Liver (tissue), 9 donors: ENCODE data around the gene GGTLC1. TPM values are rescaled to one million over a fixed set of nuclear protein-coding genes. Genes with fewer than 3 reads are reported as not detected.

Source experiments
- DNase-seq: peaks from one replicate; pipeline ENCODE4 v3.0.0-alpha.2; 2017; ENCODE audit warnings: low spot score
- H3K27ac ChIP-seq, 2 donors: one replicate each; pipeline ENCODE4 v1.7.0; 2013; ENCODE audit warnings: inconsistent platforms in 2 of 2, low read length in 2 of 2, control low read depth in 1 of 2, low read depth in 1 of 2, mild to moderate bottlenecking in 1 of 2
- H3K27me3 ChIP-seq, 4 donors: one replicate each; pipeline versions ENCODE4 v1.6.1 to v1.7.0; 2013; ENCODE audit warnings: low read length in 3 of 4, inconsistent platforms in 1 of 4, mild to moderate bottlenecking in 1 of 4, moderate library complexity in 1 of 4; ENCODE audit not compliant: control insufficient read depth in 4 of 4, insufficient read depth in 4 of 4
- H3K36me3 ChIP-seq, 4 donors: one replicate each; pipeline versions ENCODE4 v1.6.1 to v1.7.0; 2013; ENCODE audit warnings: low read length in 3 of 4, mild to moderate bottlenecking in 3 of 4, low read depth in 1 of 4, moderate library complexity in 1 of 4; ENCODE audit not compliant: control insufficient read depth in 4 of 4, insufficient read depth in 3 of 4
- H3K4me1 ChIP-seq, 4 donors: one replicate each; pipeline versions ENCODE4 v1.6.1 to v1.7.0; 2013; ENCODE audit warnings: low read length in 3 of 4, mild to moderate bottlenecking in 3 of 4, moderate library complexity in 1 of 4; ENCODE audit not compliant: control insufficient read depth in 4 of 4, insufficient read depth in 4 of 4
- H3K4me3 ChIP-seq, 3 donors: one replicate each; pipeline versions ENCODE4 v1.6.1 to v1.7.0; 2013; ENCODE audit warnings: low read length in 3 of 3, control low read depth in 1 of 3, low read depth in 1 of 3, mild to moderate bottlenecking in 1 of 3
- H3K9ac ChIP-seq, 2 donors: one replicate each; pipeline ENCODE4 v1.7.0; 2013; ENCODE audit warnings: low read length in 2 of 2, mild to moderate bottlenecking in 2 of 2, moderate library complexity in 2 of 2, control low read depth in 1 of 2, low read depth in 1 of 2
- H3K9me3 ChIP-seq, 4 donors: one replicate each; pipeline versions ENCODE4 v1.6.1 to v1.7.0; 2013; ENCODE audit warnings: low read length in 3 of 4; ENCODE audit not compliant: control insufficient read depth in 4 of 4
- ATF3 ChIP-seq: IDR thresholded peaks from 2 replicates; pipeline ENCODE4 v1.6.1; 2016; ENCODE audit warnings: antibody characterized with exemption
- CTCF ChIP-seq: fragments of 150-350 bp; IDR thresholded peaks from 2 replicates; pipeline ENCODE4 v1.5.1; 2017; ENCODE audit warnings: improper control_type of control experiment, low read depth, low read length; ENCODE audit not compliant: missing input control
- EGR1 ChIP-seq, 2 donors: IDR thresholded peaks; 2 replicates each; pipeline ENCODE4 v1.6.1; 2016 to 2018; ENCODE audit warnings: antibody characterized with exemption in 2 of 2, low read depth in 2 of 2
- FOXA1 ChIP-seq: IDR thresholded peaks from 2 replicates; pipeline ENCODE4 v1.6.1; 2016; ENCODE audit warnings: antibody characterized with exemption
- FOXA2 ChIP-seq: IDR thresholded peaks from 2 replicates; pipeline ENCODE4 v1.6.1; 2016; ENCODE audit warnings: antibody characterized with exemption
- GABPA ChIP-seq, 2 donors: IDR thresholded peaks in 1 of 2; conservative IDR thresholded peaks in 1 of 2; 2 replicates each; pipeline ENCODE4 v1.6.1; 2016; ENCODE audit warnings: antibody characterized with exemption in 2 of 2, mild to moderate bottlenecking in 1 of 2, moderate library complexity in 1 of 2
- HNF4A ChIP-seq, 2 donors: conservative IDR thresholded peaks; 2 replicates each; pipeline ENCODE4 v1.6.1; 2016; ENCODE audit warnings: antibody characterized with exemption in 2 of 2, mild to moderate bottlenecking in 2 of 2
- HNF4G ChIP-seq: IDR thresholded peaks from 2 replicates; pipeline ENCODE4 v1.6.1; 2016; ENCODE audit warnings: antibody characterized with exemption
- JUND ChIP-seq, 2 donors: IDR thresholded peaks; 2 replicates each; pipeline ENCODE4 v1.6.1; 2016; ENCODE audit warnings: antibody characterized with exemption in 2 of 2
- MAX ChIP-seq: IDR thresholded peaks from 2 replicates; pipeline ENCODE4 v1.6.1; 2016; ENCODE audit warnings: antibody characterized with exemption
- NR2F2 ChIP-seq: IDR thresholded peaks from 2 replicates; pipeline ENCODE4 v1.6.1; 2016; ENCODE audit warnings: antibody characterized with exemption
- RAD21 ChIP-seq, 2 donors: IDR thresholded peaks; 2 replicates each; pipeline ENCODE4 v1.6.1; 2016; ENCODE audit warnings: antibody characterized with exemption in 2 of 2, mild to moderate bottlenecking in 2 of 2
- REST ChIP-seq: IDR thresholded peaks from 2 replicates; pipeline ENCODE4 v1.6.1; 2016; ENCODE audit warnings: antibody characterized with exemption, mild to moderate bottlenecking
- RXRA ChIP-seq, 2 donors: IDR thresholded peaks; 2 replicates each; pipeline ENCODE4 v1.6.1; 2017 to 2018; ENCODE audit warnings: antibody characterized with exemption in 2 of 2, mild to moderate bottlenecking in 1 of 2
- SP1 ChIP-seq: IDR thresholded peaks from 2 replicates; pipeline ENCODE4 v1.6.1; 2018; ENCODE audit warnings: antibody characterized with exemption, mild to moderate bottlenecking
- TAF1 ChIP-seq: conservative IDR thresholded peaks from 2 replicates; pipeline ENCODE4 v1.6.1; 2016; ENCODE audit warnings: antibody characterized with exemption, mild to moderate bottlenecking
- YY1 ChIP-seq: IDR thresholded peaks from 2 replicates; pipeline ENCODE4 v1.6.1; 2016; ENCODE audit warnings: antibody characterized with exemption, mild to moderate bottlenecking
- ZBTB33 ChIP-seq: IDR thresholded peaks from 2 replicates; pipeline ENCODE4 v1.6.1; 2016; ENCODE audit warnings: antibody characterized with exemption
- WGBS: extraction: QIAGEN DNeasy Blood & Tissue Kit; methylation state at CpG from one replicate; pipeline ENCODE4 v1.1.7; 2013; 5-methylcytosine and 5-hydroxymethylcytosine counted together
- polyA plus RNA-seq, 2 donors: library from polyadenylated mRNA; stranded (reverse) in 1 of 2; unstranded in 1 of 2; fragments of 200-250 nt in 1 of 2; fragments of >200 nt in 1 of 2; fragmentation: Nextera tagmentation in 1 of 2; extraction: Ambion mirVana in 1 of 2; gene quantifications; one replicate each; pipeline versions ENCODE4 v1.2.1 to v1.2.3, GENCODE V29; 2013 to 2015
- total RNA-seq, 2 donors: library from RNA; depleted of rRNA; stranded (reverse); fragments of >200 nt; gene quantifications; one replicate each; pipeline ENCODE4 v1.2.3, GENCODE V29; 2014
- donor health status: healthy.
- donor health status: healthy.
- donor health status: healthy.
- donor health status: healthy.
- donor health status: healthy.

The GGTLC1 gene
- total and polyA plus RNA-seq, 4 donors, result not detected

- Histone ChIP-seq H3K4me1 (no peaks in the 10 kb centered on the region), H3K9me3 (no peaks in the 10 kb centered on the region), H3K27ac (no peak overlapping the region), H3K27me3 (no peaks in the 10 kb centered on the region), H3K4me3 (no peak overlapping the region), H3K36me3 (no peaks in the 10 kb centered on the region), H3K9ac (no peak overlapping the region)
- 90% methylated on average over 6 of the region's 6 CpGs for WGBS
- no peak for DNase-seq
- TF ChIP-seq MAX, result no peak
- TF ChIP-seq HNF4G, result no peak
- TF ChIP-seq FOXA2, result no peak
- TF ChIP-seq CTCF, result no peak
- no peak for TF ChIP-seq ATF3
- TF ChIP-seq GABPA (IDR thresholded peaks at IDR 0.05 in 1 of 2, conservative IDR thresholded peaks at IDR 0.05 in 1 of 2), result no peak
- TF ChIP-seq RXRA (IDR thresholded peaks at IDR 0.05), result no peak
- no peak for TF ChIP-seq YY1
- no peak for TF ChIP-seq EGR1 (IDR thresholded peaks at IDR 0.05; ENCODE audit: low read depth in 2 of 2)
- TF ChIP-seq SP1, result no peak
- TF ChIP-seq RAD21 (IDR thresholded peaks at IDR 0.05), result no peak
- TF ChIP-seq HNF4A (conservative IDR thresholded peaks at IDR 0.05), result no peak
- no peak for TF ChIP-seq FOXA1
- TF ChIP-seq TAF1, result no peak
- TF ChIP-seq ZBTB33, result no peak
- no peak for TF ChIP-seq JUND (IDR thresholded peaks at IDR 0.05)
- no peak for TF ChIP-seq REST
- no peak for TF ChIP-seq NR2F2
These were observed 22.3 kb downstream of the GGTLC1 start for GRCh38 chr20:23966298-23966697.

- Histone ChIP-seq H3K9me3 (no peaks in the 10 kb centered on the region), H3K9ac (no peak overlapping the region), H3K36me3 (no peaks in the 10 kb centered on the region), H3K27me3 (no peaks in the 10 kb centered on the region), H3K4me1 (no peaks in the 10 kb centered on the region), H3K4me3 (no peak overlapping the region), H3K27ac (no peak overlapping the region)
- WGBS, result 74% methylated on average over 1 of the region's 1 CpG
- DNase-seq, result no peak
- TF ChIP-seq YY1, result no peak
- TF ChIP-seq REST, result no peak
- no peak for TF ChIP-seq FOXA1
- no peak for TF ChIP-seq ZBTB33
- TF ChIP-seq NR2F2, result no peak
- TF ChIP-seq ATF3, result no peak
These were observed 24.6 kb downstream of the GGTLC1 start for GRCh38 chr20:23963941-23964340.
